ENCODE results near the gene GNAQ. TPM values are rescaled to one million over a fixed set of nuclear protein-coding genes. Genes with fewer than 3 reads are reported as not detected.

GNAQ gene
- total RNA-seq, 1 donor from 2014 or later: 64.9 TPM

DNA sequence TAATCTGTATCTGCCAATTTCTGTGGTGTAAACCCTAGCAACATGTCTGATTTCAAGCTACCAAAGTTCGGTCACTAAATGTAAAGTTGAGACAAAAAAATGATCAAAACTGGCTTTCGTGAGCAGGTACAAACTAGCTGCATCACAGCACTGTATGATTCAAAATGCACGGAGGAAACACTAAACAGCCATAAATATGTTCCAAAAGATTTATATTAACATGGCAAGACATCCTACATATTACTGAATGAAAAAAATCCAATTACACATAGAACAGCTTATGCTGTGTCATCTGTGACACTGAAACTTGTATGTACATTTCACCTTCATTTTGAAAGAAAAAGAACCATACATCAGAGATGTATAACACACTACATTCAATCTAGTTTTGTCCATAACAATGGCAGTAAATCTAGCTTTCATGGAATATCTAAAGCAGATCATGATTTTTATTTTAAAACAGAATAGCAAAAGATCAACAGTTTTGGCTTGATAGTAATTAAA lies 14.4 kb downstream of the GNAQ start:
- DNase-seq (ENCODE audit: low spot score, unreplicated experiment): no peak
- Mint-ChIP-seq H3K36me3 (ENCODE audit: insufficient read depth) (peaks cover 3% of the 10 kb centered on the region), H3K4me1 (ENCODE audit: low read depth) (peaks cover 14% of the 10 kb centered on the region), H3K9me3 (ENCODE audit: low read depth) (no peaks in the 10 kb centered on the region), H3K4me3 (ENCODE audit: low read depth) (no peak overlapping the region), H3K27me3 (no peaks in the 10 kb centered on the region), H3K27ac (no peak overlapping the region)
- TF ChIP-seq, protein P1, sequence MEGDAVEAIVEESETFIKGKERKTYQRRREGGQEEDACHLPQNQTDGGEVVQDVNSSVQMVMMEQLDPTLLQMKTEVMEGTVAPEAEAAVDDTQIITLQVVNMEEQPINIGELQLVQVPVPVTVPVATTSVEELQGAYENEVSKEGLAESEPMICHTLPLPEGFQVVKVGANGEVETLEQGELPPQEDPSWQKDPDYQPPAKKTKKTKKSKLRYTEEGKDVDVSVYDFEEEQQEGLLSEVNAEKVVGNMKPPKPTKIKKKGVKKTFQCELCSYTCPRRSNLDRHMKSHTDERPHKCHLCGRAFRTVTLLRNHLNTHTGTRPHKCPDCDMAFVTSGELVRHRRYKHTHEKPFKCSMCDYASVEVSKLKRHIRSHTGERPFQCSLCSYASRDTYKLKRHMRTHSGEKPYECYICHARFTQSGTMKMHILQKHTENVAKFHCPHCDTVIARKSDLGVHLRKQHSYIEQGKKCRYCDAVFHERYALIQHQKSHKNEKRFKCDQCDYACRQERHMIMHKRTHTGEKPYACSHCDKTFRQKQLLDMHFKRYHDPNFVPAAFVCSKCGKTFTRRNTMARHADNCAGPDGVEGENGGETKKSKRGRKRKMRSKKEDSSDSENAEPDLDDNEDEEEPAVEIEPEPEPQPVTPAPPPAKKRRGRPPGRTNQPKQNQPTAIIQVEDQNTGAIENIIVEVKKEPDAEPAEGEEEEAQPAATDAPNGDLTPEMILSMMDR (IDR thresholded peaks at IDR 0.05; ENCODE audit: unreplicated experiment): no peak

GRCh38 chr9:78015241-78015640 lies 16.4 kb downstream of the GNAQ start:
- Mint-ChIP-seq H3K9me3 (ENCODE audit: low read depth) (no peaks in the 10 kb centered on the region), H3K36me3 (ENCODE audit: insufficient read depth) (peaks cover 4% of the 10 kb centered on the region)

DNA sequence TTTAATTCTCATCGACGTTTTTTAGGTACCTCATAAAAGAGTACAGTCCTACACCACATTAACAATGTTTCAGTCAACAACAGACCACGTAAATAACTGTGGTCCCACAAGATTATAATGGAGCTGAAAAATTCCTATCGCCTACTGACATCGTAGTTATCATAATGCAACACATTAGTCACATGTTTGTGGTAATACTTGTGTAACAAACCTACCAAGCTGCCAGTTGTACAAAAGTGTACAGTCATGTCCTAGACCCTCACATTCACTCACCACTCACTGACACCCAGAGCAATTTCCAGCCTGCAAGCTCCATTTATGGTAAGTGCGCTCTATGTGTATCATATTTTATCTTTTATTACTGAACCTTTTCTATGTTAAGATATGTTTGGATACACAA lies 16.8 kb downstream of the GNAQ start:
- Mint-ChIP-seq H3K27me3 (no peaks in the 10 kb centered on the region), H3K36me3 (ENCODE audit: insufficient read depth) (peaks cover 4% of the 10 kb centered on the region), H3K4me3 (ENCODE audit: low read depth) (no peak overlapping the region), H3K27ac (no peak overlapping the region), H3K9me3 (ENCODE audit: low read depth) (no peaks in the 10 kb centered on the region), H3K4me1 (ENCODE audit: low read depth) (peaks cover 12% of the 10 kb centered on the region)
- no peak for DNase-seq (ENCODE audit: low spot score, unreplicated experiment)
- TF ChIP-seq, protein P1 (IDR thresholded peaks at IDR 0.05; ENCODE audit: unreplicated experiment): no peak

More at GRCh38 chr9:78015241-78015640, 16.4 kb downstream of the GNAQ start:
- Mint-ChIP-seq H3K27ac (no peak overlapping the region), H3K4me1 (ENCODE audit: low read depth) (peaks cover 12% of the 10 kb centered on the region), H3K4me3 (ENCODE audit: low read depth) (no peak overlapping the region), H3K27me3 (no peaks in the 10 kb centered on the region)
- no peak for DNase-seq (ENCODE audit: low spot score, unreplicated experiment)
- TF ChIP-seq, protein P1 (IDR thresholded peaks at IDR 0.05; ENCODE audit: unreplicated experiment): no peak

- H3K4me1 Mint-ChIP-seq (ENCODE audit: low read depth): peaks cover 16% of the 10 kb centered on the region
- TF ChIP-seq, protein P1 (IDR thresholded peaks at IDR 0.05; ENCODE audit: unreplicated experiment): no peak
- H3K36me3 Mint-ChIP-seq (ENCODE audit: insufficient read depth): peaks cover 4% of the 10 kb centered on the region
- no peak overlapping the region for H3K4me3 Mint-ChIP-seq (ENCODE audit: low read depth)
- no peaks in the 10 kb centered on the region for H3K27me3 Mint-ChIP-seq
- H3K27ac Mint-ChIP-seq: no peak overlapping the region
- DNase-seq (ENCODE audit: low spot score, unreplicated experiment): no peak
- no peaks in the 10 kb centered on the region for H3K9me3 Mint-ChIP-seq (ENCODE audit: low read depth)
These were observed 17.7 kb downstream of the GNAQ start for GRCh38 chr9:78013934-78014333.

GRCh38 chr9:78011049-78011448 lies 20.6 kb downstream of the GNAQ start:
- H3K27ac Mint-ChIP-seq: no peak overlapping the region

More at GRCh38 chr9:78011049-78011448, 20.6 kb downstream of the GNAQ start:
- TF ChIP-seq, protein P1 (IDR thresholded peaks at IDR 0.05; ENCODE audit: unreplicated experiment): no peak
- no peaks in the 10 kb centered on the region for H3K27me3 Mint-ChIP-seq
- H3K9me3 Mint-ChIP-seq (ENCODE audit: low read depth): no peaks in the 10 kb centered on the region
- DNase-seq (ENCODE audit: low spot score, unreplicated experiment): no peak
- H3K4me1 Mint-ChIP-seq (ENCODE audit: low read depth): peaks cover 28% of the 10 kb centered on the region
- H3K4me3 Mint-ChIP-seq (ENCODE audit: low read depth): no peak overlapping the region
- peaks cover 4% of the 10 kb centered on the region for H3K36me3 Mint-ChIP-seq (ENCODE audit: insufficient read depth)

Measured in progenitor cell of endocrine pancreas (in vitro differentiated cells).